K562 (cell line): ENCODE data around the gene TNC. TPM values are rescaled to one million over a fixed set of nuclear protein-coding genes. Genes with fewer than 3 reads are reported as not detected.

ENCODE experiments used
- ATAC-seq: fragments of 200-7000 bp; cut with Tn5 transposase; 3 replicates; pipeline ENCODE4 v1.9.1; 2020; ENCODE audit warnings: moderate library complexity
- BruUV-seq: library from RNA; stranded (reverse); fragments of 400-500 nt; replicated peaks from 2 replicates; lab custom pipeline; 2021; lab: Mats Ljungman, UMichigan
- CTCF ChIA-PET: fragments of 300-600 bp; formaldehyde crosslinking; extraction: SDS; loops from one replicate; lab custom pipeline; 2021; ENCODE audit warnings: low intra/inter-chr PET ratio; lab: Yijun Ruan, JAX
- POLR2A ChIA-PET: fragments of 300-600, 350-650 bp; sonication (Branson Sonifier 250); formaldehyde crosslinking; extraction: SDS; loops from one replicate; lab custom pipeline; 2021; ENCODE audit warnings: antibody characterized with exemption, inconsistent platforms; lab: Yijun Ruan, JAX
- DNase-seq, 4 experiments: peaks; one replicate each; pipeline versions ENCODE4 v3.0.0 to v3.0.0-alpha.2; 2011 to 2018; ENCODE audit warnings: low spot score in 3 of 4, mixed read lengths in 3 of 4; ENCODE audit errors: extremely low read depth in 1 of 4
- FAIRE-seq: peaks from 2 replicates; lab custom pipeline; 2011; peaks lifted over from hg19 to GRCh38; lab: Jason Lieb, UNC
- H2AFZ ChIP-seq: 2 replicates; pipeline ENCODE4 v1.6.0; 2011; ENCODE audit warnings: low read depth, low read length, control low read depth, inconsistent platforms
- H3K27ac ChIP-seq: fragments of 200-600 bp; 3 replicates; pipeline ENCODE4 v1.8.0; 2011; ENCODE audit warnings: low read depth, mild to moderate bottlenecking, control low read depth, inconsistent platforms, low read length, moderate library complexity, mixed read lengths; ENCODE audit errors: extremely low read depth
- H3K27me3 ChIP-seq, 2 experiments: fragments of 300-600 bp in 1 of 2; 2 replicates in 1 of 2; 3 replicates in 1 of 2; pipeline versions ENCODE4 v1.6.0 to v1.8.0; 2011; ENCODE audit warnings: inconsistent platforms in 2 of 2, low read length in 2 of 2, mild to moderate bottlenecking in 1 of 2, mixed read lengths in 1 of 2, moderate library complexity in 1 of 2; ENCODE audit not compliant: control insufficient read depth in 2 of 2, insufficient read depth in 2 of 2
- H3K36me3 ChIP-seq: fragments of 300-600 bp; 3 replicates; pipeline ENCODE4 v1.8.0; 2011; ENCODE audit warnings: mild to moderate bottlenecking, low read length, inconsistent platforms; ENCODE audit not compliant: control insufficient read depth, insufficient read depth
- H3K4me1 ChIP-seq, 2 experiments: fragments of 200-600 bp in 1 of 2; replicated peaks in 1 of 2; 2 replicates in 1 of 2; 3 replicates in 1 of 2; pipeline versions ENCODE4 v1.5.1 to v1.8.0; 2011; ENCODE audit warnings: inconsistent platforms in 2 of 2, low read length in 2 of 2, mild to moderate bottlenecking in 1 of 2, mixed read lengths in 1 of 2, moderate library complexity in 1 of 2; ENCODE audit not compliant: control insufficient read depth in 2 of 2, insufficient read depth in 2 of 2
- H3K4me2 ChIP-seq: 2 replicates; pipeline ENCODE4 v1.6.1; 2011; ENCODE audit warnings: low read length, control low read depth, inconsistent platforms, mixed read lengths; ENCODE audit not compliant: insufficient read depth
- H3K4me3 ChIP-seq: fragments of 200-600 bp; sonication (generic), shearing (Covaris generic); 2 replicates; pipeline ENCODE4 v1.5.1; 2016; ENCODE audit warnings: control low read depth, inconsistent platforms
- H3K79me2 ChIP-seq: fragments of 200-600 bp; 3 replicates; pipeline ENCODE4 v1.8.0; 2011; ENCODE audit warnings: low read length, inconsistent platforms; ENCODE audit not compliant: control insufficient read depth, insufficient read depth
- H3K9ac ChIP-seq, 2 experiments: 2 replicates each; pipeline versions ENCODE4 v1.6.0 to v1.6.1; 2011; ENCODE audit warnings: low read depth in 2 of 2, low read length in 2 of 2, control low read depth in 1 of 2, inconsistent platforms in 1 of 2, mild to moderate bottlenecking in 1 of 2, mixed read lengths in 1 of 2; ENCODE audit not compliant: insufficient read depth in 1 of 2
- H3K9me1 ChIP-seq: one replicate; pipeline ENCODE4 v1.6.0; 2011; ENCODE audit warnings: inconsistent platforms, mild to moderate bottlenecking, low read length, moderate library complexity; ENCODE audit not compliant: control insufficient read depth, insufficient read depth
- H3K9me3 ChIP-seq: replicated peaks from 2 replicates; pipeline ENCODE4 v1.5.1; 2011; ENCODE audit warnings: low read depth, low read length, inconsistent platforms; ENCODE audit not compliant: control insufficient read depth, insufficient read depth
- H4K20me1 ChIP-seq: replicated peaks from 2 replicates; pipeline ENCODE4 v1.6.1; 2011; ENCODE audit warnings: low read length, inconsistent platforms, mixed read lengths; ENCODE audit not compliant: control insufficient read depth, insufficient read depth
- ERF ChIP-seq: fragments of 450-650 bp; formaldehyde crosslinking; IDR thresholded peaks from 2 replicates; pipeline ENCODE4 v1.4.0; 2020; ENCODE audit warnings: mild to moderate bottlenecking, mixed read lengths
- JUN ChIP-seq, 2 experiments: sonication (generic) in 1 of 2; formaldehyde crosslinking in 1 of 2; IDR thresholded peaks; 2 replicates each; pipeline versions ENCODE4 v1.6.1 to v1.8.0; 2012 to 2022; ENCODE audit warnings: borderline replicate concordance in 2 of 2, mild to moderate bottlenecking in 2 of 2, improper control_type of control experiment in 1 of 2, low read depth in 1 of 2, low read length in 1 of 2, missing genetic modification reagents in 1 of 2
- PHB2 ChIP-seq: fragments of 450-650 bp; IDR thresholded peaks from 2 replicates; pipeline ENCODE4 v1.6.1; 2017; ENCODE audit warnings: low read depth
- TFAP4 ChIP-seq: sonication (generic); formaldehyde crosslinking; IDR thresholded peaks from 2 replicates; pipeline ENCODE4 v1.8.0; 2022; ENCODE audit warnings: missing genetic modification reagents, mild to moderate bottlenecking, moderate library complexity, borderline replicate concordance
- ZZZ3 ChIP-seq: fragments of 450-650 bp; IDR thresholded peaks from 2 replicates; pipeline ENCODE4 v1.6.1; 2016; ENCODE audit warnings: antibody characterized with exemption, mild to moderate bottlenecking, moderate library complexity
- WGBS: fragments of 100-300 bp; shearing (Covaris generic); methylation state at CpG from one replicate; pipeline ENCODE4 v1.1.6; 2016; ENCODE audit warnings: low coverage, mixed read lengths; ENCODE audit not compliant: insufficient coverage; ENCODE audit errors: missing lambda C conversion rate; 5-methylcytosine and 5-hydroxymethylcytosine counted together
- in situ Hi-C: fragments of 300-500 bp; cut with MboI; formaldehyde crosslinking; loops from 4 replicates; pipeline ENCODE4 v1.15.0; 2018; ENCODE audit warnings: inconsistent platforms, mixed read lengths
- intact Hi-C: fragments of 100-400 bp; cut with micrococcal nuclease; formaldehyde crosslinking; loops from 2 replicates; pipeline ENCODE4 v1.14.2; 2022
- polyA plus RNA-seq, 8 experiments: library from polyadenylated mRNA; depleted of rRNA in 4 of 8; stranded (reverse) in 5 of 8; unstranded in 3 of 8; fragments of >200 nt; fragmentation: Nextera tagmentation in 2 of 8; fragmentation: Illumina TruSeq in 1 of 8; extraction: Ambion mirVana in 2 of 8; extraction: Trizol in 1 of 8; gene quantifications; 2 replicates each; pipeline versions ENCODE4 v1.2.1 to v1.2.3, GENCODE V29; 2011 to 2014; ENCODE audit warnings: inconsistent platforms in 1 of 8, missing spikeins in 1 of 8
- total RNA-seq, 7 experiments: library from RNA; depleted of rRNA in 6 of 7; stranded (reverse); fragments of >200 nt in 6 of 7; fragmentation: Illumina TruSeq in 2 of 7; extraction: Trizol in 2 of 7; gene quantifications; 2 replicates each; pipeline versions ENCODE4 v1.2.1 to v1.2.3, GENCODE V29; 2011 to 2021; ENCODE audit warnings: low replicate concordance in 1 of 7

The TNC gene
- total and polyA plus RNA-seq, 9 of the 15 experiments (the other 6 are each of a cell fraction or from before 2014, with no cell fraction given), result under 0.01 to 0.29 TPM; not detected in 7

GRCh38 chr9:115008536-115009270 lies 109.3 kb downstream of the TNC start:
- under 1% methylated on average over 7 of the region's 7 CpGs for WGBS
- no peaks in the 10 kb centered on the region; the same call in 1 of the 2 replicates for H4K20me1 ChIP-seq
- no peak for ATAC-seq
- H3K4me3 ChIP-seq, result no peak overlapping the region
- no peak overlapping the region for H3K27ac ChIP-seq
- TF ChIP-seq ZZZ3 (no peak), PHB2 (no peak), ERF (CRISPR knock-in tag) (no peak), JUN (IDR thresholded peaks at IDR 0.05; ENCODE audit: borderline replicate concordance, low read depth, low read length) (0 out of 2 replicates have a peak, but pooled peaks have one; percentile 21), JUN (CRISPR knock-in tag; IDR thresholded peaks at IDR 0.05; ENCODE audit: borderline replicate concordance) (no peak), TFAP4 (CRISPR knock-in tag) (no peak)
- in situ Hi-C loops (no loop called here), intact Hi-C loops (no loop called here)
- FAIRE-seq, result no peak
- no peak overlapping the region for H2AFZ ChIP-seq
- no peak for DNase-seq
- H3K79me2 ChIP-seq, result no peaks in the 10 kb centered on the region
- H3K9me3 ChIP-seq, result no peaks in the 10 kb centered on the region
- no peaks in the 10 kb centered on the region for H3K36me3 ChIP-seq
- no peaks in the 10 kb centered on the region for H3K4me1 ChIP-seq
- no TSS peak for BruUV-seq
- H3K9me1 ChIP-seq, result no peaks in the 10 kb centered on the region
- no peak overlapping the region for H3K4me2 ChIP-seq
- CTCF ChIA-PET, result interaction anchor here (0.7 kb wide), 1 partner anchor 20 kb away, joined by 3 read pairs; no protein-coding TSS in a partner anchor
- H3K27me3 ChIP-seq, result no peaks in the 10 kb centered on the region
- H3K9ac ChIP-seq, result no peak overlapping the region
- POLR2A ChIA-PET, result no interaction called here
